OCI-LY7 (cell line): Measurements from ENCODE around the gene MMP26. TPM values are rescaled to one million over a fixed set of nuclear protein-coding genes. Genes with fewer than 3 reads are reported as not detected.

Source experiments
- BruUV-seq: library from RNA; stranded (reverse); fragments of 400-500 nt; replicated peaks from 2 replicates; lab custom pipeline; 2021; lab: Mats Ljungman, UMichigan
- CTCF ChIA-PET: fragments of 300-600 bp; sonication (Branson Sonifier 250); formaldehyde crosslinking; loops from one replicate; lab custom pipeline; 2022; ENCODE audit warnings: antibody characterized with exemption; ENCODE audit not compliant: unreplicated experiment; lab: Charles Lee
- POLR2A ChIA-PET: fragments of 300-600 bp; sonication (Branson Sonifier 250); formaldehyde crosslinking; loops from one replicate; lab custom pipeline; 2022; ENCODE audit warnings: antibody characterized with exemption; lab: Charles Lee
- DNase-seq: peaks from one replicate; pipeline ENCODE4 v3.0.0-alpha.2; 2015; ENCODE audit warnings: low spot score
- H2AFZ ChIP-seq: fragments of 200-600 bp; sonication (generic), shearing (Covaris generic); 2 replicates; pipeline ENCODE4 v1.6.1; 2014; ENCODE audit warnings: mild to moderate bottlenecking, antibody characterized with exemption, low read length, moderate library complexity
- H3K27ac ChIP-seq: fragments of 200-600 bp; sonication (generic); 2 replicates; pipeline ENCODE4 v1.5.1; 2014; ENCODE audit warnings: mixed run types, low read depth, mild to moderate bottlenecking, moderate library complexity, low read length, inconsistent platforms; ENCODE audit not compliant: poor library complexity, severe bottlenecking
- H3K36me3 ChIP-seq: fragments of 200-600 bp; sonication (generic); 2 replicates; pipeline ENCODE4 v1.6.1; 2014; ENCODE audit warnings: mild to moderate bottlenecking, antibody characterized with exemption, low read length, moderate library complexity, mixed read lengths; ENCODE audit not compliant: insufficient read depth
- H3K4me1 ChIP-seq: fragments of 200-600 bp; sonication (generic); 2 replicates; pipeline ENCODE4 v1.5.1; 2014; ENCODE audit warnings: mild to moderate bottlenecking, low read length; ENCODE audit not compliant: insufficient read depth, poor library complexity, severe bottlenecking
- H3K4me2 ChIP-seq: fragments of 200-600 bp; sonication (generic); 2 replicates; pipeline ENCODE4 v1.6.1; 2014; ENCODE audit warnings: mild to moderate bottlenecking, low read length
- H3K4me3 ChIP-seq: fragments of 200-600 bp; sonication (generic); 2 replicates; pipeline ENCODE4 v1.5.1; 2014; ENCODE audit warnings: mild to moderate bottlenecking, low read depth, low read length; ENCODE audit not compliant: poor library complexity, severe bottlenecking
- H3K79me2 ChIP-seq: fragments of 200-600 bp; sonication (generic); 2 replicates; pipeline ENCODE4 v1.6.1; 2016; ENCODE audit warnings: low read depth, mild to moderate bottlenecking, low read length, moderate library complexity, mixed read lengths; ENCODE audit not compliant: insufficient read depth
- H3K9me2 ChIP-seq: fragments of 200-600 bp; sonication (generic); 2 replicates; pipeline ENCODE4 v1.6.1; 2016; ENCODE audit warnings: mild to moderate bottlenecking, low read length, mixed read lengths; ENCODE audit not compliant: insufficient read depth
- H3K9me3 ChIP-seq: fragments of 200-600 bp; sonication (generic); 2 replicates; pipeline ENCODE4 v1.6.1; 2014; ENCODE audit warnings: mild to moderate bottlenecking, mixed run types, low read length, mixed read lengths
- H4K20me1 ChIP-seq: fragments of 200-600 bp; sonication (generic); 2 replicates; pipeline ENCODE4 v1.6.1; 2014; ENCODE audit warnings: mild to moderate bottlenecking, antibody characterized with exemption, low read length, moderate library complexity, mixed read lengths; ENCODE audit not compliant: insufficient read depth
- EZH2phosphoT487 ChIP-seq: fragments of 200-600 bp; sonication (generic); IDR thresholded peaks from 2 replicates; pipeline ENCODE4 v1.6.1; 2018; ENCODE audit warnings: low read depth, borderline replicate concordance, mild to moderate bottlenecking, mixed run types, antibody characterized with exemption, low read length, moderate library complexity, mixed read lengths
- intact Hi-C: fragments of 100-400 bp; cut with micrococcal nuclease; formaldehyde crosslinking; loops from one replicate; pipeline ENCODE4 v1.10.0; 2022; ENCODE audit not compliant: unreplicated experiment
- total RNA-seq, 2 experiments: library from RNA; depleted of rRNA in 1 of 2; stranded (reverse); fragments of >200 nt in 1 of 2; shearing (Covaris generic) in 1 of 2; gene quantifications; 2 replicates each; pipeline ENCODE4 v1.2.3, GENCODE V29; 2014 to 2022
- TF ChIP-seq, protein P1 (sequence below): fragments of 200-600 bp; sonication (generic); conservative IDR thresholded peaks from 2 replicates; pipeline ENCODE4 v1.5.1; 2014; ENCODE audit warnings: mild to moderate bottlenecking, antibody characterized with exemption, low read length, moderate library complexity, mixed read lengths

The MMP26 gene
- total RNA-seq, 2 experiments from 2014 or later: not detected

DNA sequence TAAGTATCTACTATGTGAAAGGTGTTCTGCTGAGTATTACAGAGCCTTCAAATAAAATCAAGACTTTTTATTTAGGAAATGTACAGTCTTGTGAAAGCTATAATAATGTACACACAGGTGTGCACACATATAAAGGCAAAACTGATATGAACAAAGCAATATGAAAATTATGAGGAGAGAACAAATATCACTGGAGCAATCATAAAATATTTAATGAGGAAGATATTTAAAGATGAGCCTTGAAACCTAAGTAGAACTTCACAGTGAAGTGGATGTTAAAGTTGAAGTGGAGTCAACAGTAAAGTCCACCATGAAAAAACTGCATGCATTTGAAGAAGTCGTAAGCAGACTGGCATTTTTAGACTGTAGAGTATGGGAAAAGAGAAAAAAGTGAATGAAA lies 46.6 kb downstream of the MMP26 start:
- Histone ChIP-seq H3K4me3 (no peak overlapping the region), H3K4me1 (no peaks in the 10 kb centered on the region), H3K4me2 (no peak overlapping the region), H3K9me3 (no peaks in the 10 kb centered on the region), H4K20me1 (no peaks in the 10 kb centered on the region), H3K79me2 (no peaks in the 10 kb centered on the region), H3K27ac (no peak overlapping the region), H3K9me2 (no peaks in the 10 kb centered on the region), H2AFZ (no peak overlapping the region), H3K36me3 (no peaks in the 10 kb centered on the region)
- no peak for DNase-seq
- no TSS peak for BruUV-seq
- POLR2A ChIA-PET: no interaction called here
- intact Hi-C loops: no loop called here
- TF ChIP-seq, protein P1, sequence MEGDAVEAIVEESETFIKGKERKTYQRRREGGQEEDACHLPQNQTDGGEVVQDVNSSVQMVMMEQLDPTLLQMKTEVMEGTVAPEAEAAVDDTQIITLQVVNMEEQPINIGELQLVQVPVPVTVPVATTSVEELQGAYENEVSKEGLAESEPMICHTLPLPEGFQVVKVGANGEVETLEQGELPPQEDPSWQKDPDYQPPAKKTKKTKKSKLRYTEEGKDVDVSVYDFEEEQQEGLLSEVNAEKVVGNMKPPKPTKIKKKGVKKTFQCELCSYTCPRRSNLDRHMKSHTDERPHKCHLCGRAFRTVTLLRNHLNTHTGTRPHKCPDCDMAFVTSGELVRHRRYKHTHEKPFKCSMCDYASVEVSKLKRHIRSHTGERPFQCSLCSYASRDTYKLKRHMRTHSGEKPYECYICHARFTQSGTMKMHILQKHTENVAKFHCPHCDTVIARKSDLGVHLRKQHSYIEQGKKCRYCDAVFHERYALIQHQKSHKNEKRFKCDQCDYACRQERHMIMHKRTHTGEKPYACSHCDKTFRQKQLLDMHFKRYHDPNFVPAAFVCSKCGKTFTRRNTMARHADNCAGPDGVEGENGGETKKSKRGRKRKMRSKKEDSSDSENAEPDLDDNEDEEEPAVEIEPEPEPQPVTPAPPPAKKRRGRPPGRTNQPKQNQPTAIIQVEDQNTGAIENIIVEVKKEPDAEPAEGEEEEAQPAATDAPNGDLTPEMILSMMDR: no peak
- TF ChIP-seq EZH2phosphoT487: no peak
- CTCF ChIA-PET: no interaction called here

Other genes with a start within 250 kb of the MMP26 start
- gene OR52K1, start 222.1 kb upstream of the MMP26 start, total RNA-seq (2014; rRNA removed; shearing (Covaris generic)): not detected in 2 replicates
- gene OR52K1, start 222.1 kb upstream of the MMP26 start, total RNA-seq (2022): not detected in 2 replicates
- gene OR52M1, start 159.6 kb upstream of the MMP26 start, total RNA-seq (2014; rRNA removed; shearing (Covaris generic)): not detected in 2 replicates
- gene OR52M1, start 159.6 kb upstream of the MMP26 start, total RNA-seq (2022): not detected in 2 replicates
- not detected in 2 replicates for gene OR52I2, start 123.0 kb upstream of the MMP26 start, total RNA-seq (2014; rRNA removed; shearing (Covaris generic))
- not detected in 2 replicates for gene OR52I2, start 123.0 kb upstream of the MMP26 start, total RNA-seq (2022)
- not detected in 2 replicates for gene OR52I1, start 110.7 kb upstream of the MMP26 start, total RNA-seq (2014; rRNA removed; shearing (Covaris generic))
- not detected in 2 replicates for gene OR52I1, start 110.7 kb upstream of the MMP26 start, total RNA-seq (2022)
- 10.4 and 13.2 TPM in 2 replicates for gene TRIM68, start 96.6 kb upstream of the MMP26 start, total RNA-seq (2014; rRNA removed; shearing (Covaris generic))
- gene TRIM68, start 96.6 kb upstream of the MMP26 start, total RNA-seq (2022): 11.9 and 15.8 TPM in 2 replicates
- not detected in 2 replicates for gene OR51D1, start 67.3 kb upstream of the MMP26 start, total RNA-seq (2014; rRNA removed; shearing (Covaris generic))
- gene OR51D1, start 67.3 kb upstream of the MMP26 start, total RNA-seq (2022): not detected in 2 replicates
- 0.09 TPM in 1 of 2 replicates, not detected in the other for gene OR51E1, start 60.8 kb upstream of the MMP26 start, total RNA-seq (2014; rRNA removed; shearing (Covaris generic))
- gene OR51E1, start 60.8 kb upstream of the MMP26 start, total RNA-seq (2022): not detected in 2 replicates
- gene OR51E2, start 6.9 kb upstream of the MMP26 start, total RNA-seq (2014; rRNA removed; shearing (Covaris generic)): 0.05 TPM in 1 of 2 replicates, not detected in the other
- not detected in 2 replicates for gene OR51E2, start 6.9 kb upstream of the MMP26 start, total RNA-seq (2022)
- not detected in 2 replicates for gene OR51F1, start 65.2 kb downstream of the MMP26 start, total RNA-seq (2014; rRNA removed; shearing (Covaris generic))
- gene OR51F1, start 65.2 kb downstream of the MMP26 start, total RNA-seq (2022): not detected in 2 replicates
- gene OR52R1, start 99.6 kb downstream of the MMP26 start, total RNA-seq (2014; rRNA removed; shearing (Covaris generic)): not detected in 2 replicates
- gene OR52R1, start 99.6 kb downstream of the MMP26 start, total RNA-seq (2022): not detected in 2 replicates
- not detected in 2 replicates for gene OR51F2, start 116.5 kb downstream of the MMP26 start, total RNA-seq (2014; rRNA removed; shearing (Covaris generic))
- not detected in 2 replicates for gene OR51F2, start 116.5 kb downstream of the MMP26 start, total RNA-seq (2022)
- not detected in 2 replicates for gene OR51S1, start 144.4 kb downstream of the MMP26 start, total RNA-seq (2014; rRNA removed; shearing (Covaris generic))
- gene OR51S1, start 144.4 kb downstream of the MMP26 start, total RNA-seq (2022): not detected in 2 replicates
- not detected in 2 replicates for gene OR51T1, start 177.1 kb downstream of the MMP26 start, total RNA-seq (2014; rRNA removed; shearing (Covaris generic))
- not detected in 2 replicates for gene OR51T1, start 177.1 kb downstream of the MMP26 start, total RNA-seq (2022)
- gene OR51A7, start 199.0 kb downstream of the MMP26 start, total RNA-seq (2014; rRNA removed; shearing (Covaris generic)): not detected in 2 replicates
- gene OR51A7, start 199.0 kb downstream of the MMP26 start, total RNA-seq (2022): not detected in 2 replicates
- not detected in 2 replicates for gene OR51G2, start 214.6 kb downstream of the MMP26 start, total RNA-seq (2014; rRNA removed; shearing (Covaris generic))
- not detected in 2 replicates for gene OR51G2, start 214.6 kb downstream of the MMP26 start, total RNA-seq (2022)
- gene OR51G1, start 219.6 kb downstream of the MMP26 start, total RNA-seq (2014; rRNA removed; shearing (Covaris generic)): not detected in 2 replicates
- not detected in 2 replicates for gene OR51G1, start 219.6 kb downstream of the MMP26 start, total RNA-seq (2022)
- not detected in 2 replicates for gene OR51A4, start 242.8 kb downstream of the MMP26 start, total RNA-seq (2014; rRNA removed; shearing (Covaris generic))
- not detected in 2 replicates for gene OR51A4, start 242.8 kb downstream of the MMP26 start, total RNA-seq (2022)